ENCODE measurements around the gene CLCF1. TPM values are rescaled to one million over a fixed set of nuclear protein-coding genes. Genes with fewer than 3 reads are reported as not detected.

CLCF1 gene
- polyA plus RNA-seq, 1 of the 3 experiments (the other 2 are of a cell fraction), result 27.0 TPM

- no peak for TF ChIP-seq GATA2 (CRISPR knock-in tag; IDR thresholded peaks at IDR 0.05)
- TF ChIP-seq RCOR1 (IDR thresholded peaks at IDR 0.05; ENCODE audit: low read length), result no peak
Measured at GRCh38 chr11:67417425-67417824, 44.0 kb upstream of the CLCF1 start (continued).

- H3K4me2 ChIP-seq, result no peak overlapping the region
- H3K9ac ChIP-seq, result no peak overlapping the region
- H3K4me3 ChIP-seq (ENCODE audit: low read depth in 2 of 2, low read length in 1 of 2), result no peak overlapping the region
- DNase-seq, result no peak
- no peaks in the 10 kb centered on the region for H3K36me3 ChIP-seq (replicated peaks in 1 of 2; ENCODE audit: control insufficient read depth in 1 of 2, insufficient read depth in 2 of 2, low read length in 1 of 2)
- no peaks in the 10 kb centered on the region for H3K79me2 ChIP-seq (ENCODE audit: insufficient read depth)
- 80% methylated on average over 18 of the region's 21 CpGs for WGBS (ENCODE audit: low lambda C conversion rate)
- no peak overlapping the region for H3K27ac ChIP-seq (ENCODE audit: low read depth in 2 of 2, low read length in 1 of 2)
- ChIA-PET CTCF (interaction anchor here (1.7 kb wide), 1 partner anchor 15 kb away, joined by 4 read pairs; the partner anchor contains the start of gene PPP1CA), POLR2A (no interaction called here)
- H3F3A ChIP-seq (replicated peaks; ENCODE audit: insufficient read depth), result no peaks in the 10 kb centered on the region
- H3K4me1 ChIP-seq (ENCODE audit: control insufficient read depth in 1 of 2, insufficient read depth in 2 of 2, low read depth in 1 of 2, low read length in 1 of 2), result peaks cover 8 to 9% of the 10 kb centered on the region in 2 experiments; a peak in 2 of 4 replicates
- H3K27me3 ChIP-seq (ENCODE audit: insufficient read depth), result no peaks in the 10 kb centered on the region
- H4K20me1 ChIP-seq (ENCODE audit: insufficient read depth), result no peaks in the 10 kb centered on the region
- no peaks in the 10 kb centered on the region for H3K9me3 ChIP-seq
- H2AFZ ChIP-seq (ENCODE audit: low read depth), result no peak overlapping the region
- TF ChIP-seq RFX5 (IDR thresholded peaks at IDR 0.05; ENCODE audit: low read length), result no peak
- no peak for TF ChIP-seq EZH2phosphoT487 (IDR thresholded peaks at IDR 0.05; ENCODE audit: borderline replicate concordance, low read depth)
- TF ChIP-seq USF2 (IDR thresholded peaks at IDR 0.05; ENCODE audit: borderline replicate concordance, low read depth, low read length), result no peak
- no peak for TF ChIP-seq TAF1 (IDR thresholded peaks at IDR 0.05; ENCODE audit: borderline replicate concordance, low read depth, low read length)
- no peak for TF ChIP-seq JUND (IDR thresholded peaks at IDR 0.05)
- no peak for TF ChIP-seq MAX (IDR thresholded peaks at IDR 0.05; ENCODE audit: low read depth)
- TF ChIP-seq SMC3 (IDR thresholded peaks at IDR 0.05; ENCODE audit: low read depth, low read length), result no peak
- TF ChIP-seq NFIC (IDR thresholded peaks at IDR 0.05; ENCODE audit: borderline replicate concordance), result no peak
- TF ChIP-seq, protein P1, sequence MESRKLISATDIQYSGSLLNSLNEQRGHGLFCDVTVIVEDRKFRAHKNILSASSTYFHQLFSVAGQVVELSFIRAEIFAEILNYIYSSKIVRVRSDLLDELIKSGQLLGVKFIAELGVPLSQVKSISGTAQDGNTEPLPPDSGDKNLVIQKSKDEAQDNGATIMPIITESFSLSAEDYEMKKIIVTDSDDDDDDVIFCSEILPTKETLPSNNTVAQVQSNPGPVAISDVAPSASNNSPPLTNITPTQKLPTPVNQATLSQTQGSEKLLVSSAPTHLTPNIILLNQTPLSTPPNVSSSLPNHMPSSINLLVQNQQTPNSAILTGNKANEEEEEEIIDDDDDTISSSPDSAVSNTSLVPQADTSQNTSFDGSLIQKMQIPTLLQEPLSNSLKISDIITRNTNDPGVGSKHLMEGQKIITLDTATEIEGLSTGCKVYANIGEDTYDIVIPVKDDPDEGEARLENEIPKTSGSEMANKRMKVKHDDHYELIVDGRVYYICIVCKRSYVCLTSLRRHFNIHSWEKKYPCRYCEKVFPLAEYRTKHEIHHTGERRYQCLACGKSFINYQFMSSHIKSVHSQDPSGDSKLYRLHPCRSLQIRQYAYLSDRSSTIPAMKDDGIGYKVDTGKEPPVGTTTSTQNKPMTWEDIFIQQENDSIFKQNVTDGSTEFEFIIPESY (IDR thresholded peaks at IDR 0.05; ENCODE audit: borderline replicate concordance, low read depth), result no peak
- TF ChIP-seq GABPA (IDR thresholded peaks at IDR 0.05; ENCODE audit: low read depth), result no peak
- TF ChIP-seq, protein P2, sequence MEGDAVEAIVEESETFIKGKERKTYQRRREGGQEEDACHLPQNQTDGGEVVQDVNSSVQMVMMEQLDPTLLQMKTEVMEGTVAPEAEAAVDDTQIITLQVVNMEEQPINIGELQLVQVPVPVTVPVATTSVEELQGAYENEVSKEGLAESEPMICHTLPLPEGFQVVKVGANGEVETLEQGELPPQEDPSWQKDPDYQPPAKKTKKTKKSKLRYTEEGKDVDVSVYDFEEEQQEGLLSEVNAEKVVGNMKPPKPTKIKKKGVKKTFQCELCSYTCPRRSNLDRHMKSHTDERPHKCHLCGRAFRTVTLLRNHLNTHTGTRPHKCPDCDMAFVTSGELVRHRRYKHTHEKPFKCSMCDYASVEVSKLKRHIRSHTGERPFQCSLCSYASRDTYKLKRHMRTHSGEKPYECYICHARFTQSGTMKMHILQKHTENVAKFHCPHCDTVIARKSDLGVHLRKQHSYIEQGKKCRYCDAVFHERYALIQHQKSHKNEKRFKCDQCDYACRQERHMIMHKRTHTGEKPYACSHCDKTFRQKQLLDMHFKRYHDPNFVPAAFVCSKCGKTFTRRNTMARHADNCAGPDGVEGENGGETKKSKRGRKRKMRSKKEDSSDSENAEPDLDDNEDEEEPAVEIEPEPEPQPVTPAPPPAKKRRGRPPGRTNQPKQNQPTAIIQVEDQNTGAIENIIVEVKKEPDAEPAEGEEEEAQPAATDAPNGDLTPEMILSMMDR (IDR thresholded peaks at IDR 0.05), result no peak
- no peak for TF ChIP-seq SIN3A (IDR thresholded peaks at IDR 0.05; ENCODE audit: borderline replicate concordance, low read depth, low read length)
- no peak for TF ChIP-seq RAD21 (IDR thresholded peaks at IDR 0.05; ENCODE audit: low read length)
- no peak for TF ChIP-seq TEAD4 (IDR thresholded peaks at IDR 0.05; ENCODE audit: borderline replicate concordance, insufficient read depth)
- TF ChIP-seq PBX3 (IDR thresholded peaks at IDR 0.05), result no peak
- TF ChIP-seq RCOR1 (IDR thresholded peaks at IDR 0.05; ENCODE audit: low read length), result no peak
- H3K9me2 ChIP-seq, result no peaks in the 10 kb centered on the region
Measured at GRCh38 chr11:67416416-67417335, 43.3 kb upstream of the CLCF1 start.
